Large intestine (tissue), 3 donors: Measurements from ENCODE around the gene LHX1. TPM values are rescaled to one million over a fixed set of nuclear protein-coding genes. Genes with fewer than 3 reads are reported as not detected.

ENCODE experiments used
- DNase-seq, 2 donors: peaks; one replicate each; pipeline versions ENCODE4 v3.0.0 to v3.0.0-alpha.2; 2013
- H3K27ac ChIP-seq: one replicate; pipeline ENCODE4 v1.5.1; 2013; ENCODE audit warnings: low read length
- H3K27me3 ChIP-seq: 2 replicates; pipeline ENCODE4 v1.6.1; 2013; ENCODE audit warnings: low read length; ENCODE audit not compliant: control insufficient read depth, insufficient read depth
- H3K36me3 ChIP-seq: 2 replicates; pipeline ENCODE4 v1.6.1; 2013; ENCODE audit warnings: low read length; ENCODE audit not compliant: control insufficient read depth, insufficient read depth
- H3K4me1 ChIP-seq: one replicate; pipeline ENCODE4 v1.6.1; 2013; ENCODE audit warnings: low read length; ENCODE audit not compliant: control insufficient read depth, insufficient read depth
- H3K4me3 ChIP-seq: one replicate; pipeline ENCODE4 v1.5.1; 2013; ENCODE audit warnings: low read length
- H3K9me3 ChIP-seq: one replicate; pipeline ENCODE4 v1.6.1; 2013; ENCODE audit warnings: mild to moderate bottlenecking, low read depth, low read length, moderate library complexity; ENCODE audit not compliant: control insufficient read depth
- WGBS: methylation state at CpG from one replicate; pipeline ENCODE4 v1.1.5; 2013; ENCODE audit warnings: low lambda C conversion rate; ENCODE audit not compliant: insufficient coverage; 5-methylcytosine and 5-hydroxymethylcytosine counted together
- polyA plus RNA-seq: library from polyadenylated mRNA; unstranded; fragments of 120-200 nt; gene quantifications from one replicate; pipeline ENCODE4 v1.2.1, GENCODE V29; 2013

LHX1 gene
- polyA plus RNA-seq, 1 donor = not detected

- Histone ChIP-seq H3K27me3 (no peaks in the 10 kb centered on the region), H3K4me1 (no peaks in the 10 kb centered on the region), H3K27ac (no peak overlapping the region), H3K9me3 (no peaks in the 10 kb centered on the region), H3K36me3 (no peaks in the 10 kb centered on the region), H3K4me3 (no peak overlapping the region)
- WGBS = no CpG with 5 or more reads among the region's 7 CpGs
- no peak for DNase-seq
Observed at GRCh38 chr17:36900160-36900512, 37.1 kb upstream of the LHX1 start.

GRCh38 chr17:36901506-36901905 is 35.8 kb upstream of the LHX1 start:
- Histone ChIP-seq H3K9me3 (no peaks in the 10 kb centered on the region), H3K27me3 (no peaks in the 10 kb centered on the region), H3K27ac (no peak overlapping the region), H3K4me3 (no peak overlapping the region), H3K36me3 (no peaks in the 10 kb centered on the region), H3K4me1 (no peaks in the 10 kb centered on the region)
- no CpG with 5 or more reads among the region's 14 CpGs for WGBS
- DNase-seq = peak; percentile 25 to 35

- Histone ChIP-seq H3K27ac (no peak overlapping the region), H3K27me3 (peaks cover 14% of the 10 kb centered on the region), H3K9me3 (no peaks in the 10 kb centered on the region), H3K4me3 (no peak overlapping the region), H3K4me1 (no peaks in the 10 kb centered on the region), H3K36me3 (no peaks in the 10 kb centered on the region)
- 40% methylated on average over 1 of the region's 10 CpGs for WGBS
- DNase-seq = no peak
Observed at GRCh38 chr17:36907407-36907806, 29.9 kb upstream of the LHX1 start.

GRCh38 chr17:36910513-36910912 is 26.8 kb upstream of the LHX1 start:
- H3K27me3 ChIP-seq = peaks cover 17% of the 10 kb centered on the region
- H3K4me1 ChIP-seq = no peaks in the 10 kb centered on the region
- DNase-seq = no peak
- H3K4me3 ChIP-seq = no peak overlapping the region
- H3K36me3 ChIP-seq = no peaks in the 10 kb centered on the region
- no peak overlapping the region for H3K27ac ChIP-seq
- WGBS = no CpG with 5 or more reads among the region's 5 CpGs
- H3K9me3 ChIP-seq = no peaks in the 10 kb centered on the region

- H3K9me3 ChIP-seq = no peaks in the 10 kb centered on the region
- no peak for DNase-seq
- H3K36me3 ChIP-seq = no peaks in the 10 kb centered on the region
- no peak overlapping the region for H3K4me3 ChIP-seq
- whole genome bisulfite sequencing = 60% methylated on average over 1 of the region's 3 CpGs
- H3K27ac ChIP-seq = no peak overlapping the region
- peaks cover 17% of the 10 kb centered on the region for H3K27me3 ChIP-seq
- no peaks in the 10 kb centered on the region for H3K4me1 ChIP-seq
Observed at GRCh38 chr17:36911001-36911400, 26.3 kb upstream of the LHX1 start.

GRCh38 chr17:36913132-36913531 is 24.1 kb upstream of the LHX1 start:
- no peak overlapping the region for H3K27ac ChIP-seq
- H3K27me3 ChIP-seq = peaks cover 17% of the 10 kb centered on the region
- H3K9me3 ChIP-seq = no peaks in the 10 kb centered on the region
- no peaks in the 10 kb centered on the region for H3K4me1 ChIP-seq
- DNase-seq = no peak
- H3K36me3 ChIP-seq = no peaks in the 10 kb centered on the region
- WGBS = no CpG with 5 or more reads among the region's 5 CpGs
- H3K4me3 ChIP-seq = no peak overlapping the region

- no peaks in the 10 kb centered on the region for H3K36me3 ChIP-seq
- H3K4me1 ChIP-seq = no peaks in the 10 kb centered on the region
- peaks cover 16% of the 10 kb centered on the region for H3K27me3 ChIP-seq
- no peaks in the 10 kb centered on the region for H3K9me3 ChIP-seq
- H3K4me3 ChIP-seq = no peak overlapping the region
- H3K27ac ChIP-seq = no peak overlapping the region
- no peak for DNase-seq
- WGBS = no CpG with 5 or more reads among the region's 3 CpGs
Observed at GRCh38 chr17:36918211-36918691, 19.0 kb upstream of the LHX1 start.

GRCh38 chr17:36919407-36919968 is 17.8 kb upstream of the LHX1 start:
- H3K27me3 ChIP-seq = peaks cover 16% of the 10 kb centered on the region
- DNase-seq = no peak
- no peaks in the 10 kb centered on the region for H3K9me3 ChIP-seq
- no peak overlapping the region for H3K4me3 ChIP-seq
- no peak overlapping the region for H3K27ac ChIP-seq
- H3K4me1 ChIP-seq = no peaks in the 10 kb centered on the region
- WGBS = no CpG with 5 or more reads among the region's 7 CpGs
- no peaks in the 10 kb centered on the region for H3K36me3 ChIP-seq

GRCh38 chr17:36920032-36921005 is 17.0 kb upstream of the LHX1 start:
- WGBS = 27% methylated on average over 2 of the region's 18 CpGs
- Histone ChIP-seq H3K9me3 (no peaks in the 10 kb centered on the region), H3K27ac (no peak overlapping the region), H3K4me1 (no peaks in the 10 kb centered on the region), H3K27me3 (peaks cover 16% of the 10 kb centered on the region), H3K4me3 (no peak overlapping the region), H3K36me3 (no peaks in the 10 kb centered on the region)
- no peak for DNase-seq

- peaks cover 18% of the 10 kb centered on the region for H3K27me3 ChIP-seq
- whole genome bisulfite sequencing = no CpG with 5 or more reads among the region's 7 CpGs
- H3K27ac ChIP-seq = no peak overlapping the region
- no peak for DNase-seq
- H3K4me3 ChIP-seq = no peak overlapping the region
- no peaks in the 10 kb centered on the region for H3K9me3 ChIP-seq
- H3K4me1 ChIP-seq = no peaks in the 10 kb centered on the region
- no peaks in the 10 kb centered on the region for H3K36me3 ChIP-seq
Observed at GRCh38 chr17:36921095-36921851, 16.0 kb upstream of the LHX1 start.
